GM19397 (cell line): Measurements from ENCODE around the gene AGXT2.
"Not testable (repeated sequence)": the region's sequence is repeated elsewhere in the genome, so short reads cannot be mapped to it uniquely, and the experiment has no call there.

Source experiments
- ATAC-seq: cut with Tn5 transposase; IDR thresholded peaks from one replicate; pipeline ENCODE4 v1.9.1; 2021; ENCODE audit warnings: mild to moderate bottlenecking, moderate library complexity; ENCODE audit not compliant: unreplicated experiment

AGXT2 gene

DNA sequence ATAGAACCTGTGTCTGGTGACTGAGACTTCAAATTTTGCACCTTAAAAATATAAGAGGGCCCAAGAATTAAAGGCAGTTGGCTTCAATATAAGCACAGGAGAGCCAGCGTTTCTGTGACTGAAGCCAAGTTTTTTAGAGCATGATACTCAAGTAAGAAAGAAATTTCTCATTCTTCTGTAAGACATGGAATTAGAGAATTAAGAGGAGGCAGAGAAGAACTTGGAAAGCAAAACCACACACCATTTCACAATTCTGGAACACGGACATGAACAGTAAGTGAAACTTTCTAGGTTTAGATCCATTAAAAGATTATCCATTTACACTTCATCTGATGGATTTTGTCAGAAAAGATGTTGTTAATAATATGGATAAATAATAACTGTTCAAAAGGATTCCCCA is 8.9 kb upstream of the AGXT2 start:
- ATAC-seq: no peak

DNA sequence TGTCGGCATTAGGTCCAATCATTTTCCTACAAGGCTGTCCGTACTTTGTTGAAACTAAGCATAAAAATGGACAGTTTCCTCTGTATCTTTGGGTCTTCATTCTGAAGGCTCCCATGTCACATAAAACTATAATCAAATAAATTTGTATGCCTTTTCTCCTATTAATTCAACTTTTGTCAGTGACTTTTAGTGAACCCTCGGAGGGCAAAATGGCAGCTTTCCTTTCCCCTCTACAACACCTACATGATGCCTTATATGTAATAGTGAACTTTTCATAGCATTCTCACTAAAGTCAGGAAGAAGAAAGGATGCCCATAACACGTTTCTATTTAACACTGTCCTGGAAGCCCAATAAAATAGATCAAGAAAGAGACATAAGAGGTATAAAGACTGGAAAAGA is 5.1 kb upstream of the AGXT2 start:
- no peak for ATAC-seq

DNA sequence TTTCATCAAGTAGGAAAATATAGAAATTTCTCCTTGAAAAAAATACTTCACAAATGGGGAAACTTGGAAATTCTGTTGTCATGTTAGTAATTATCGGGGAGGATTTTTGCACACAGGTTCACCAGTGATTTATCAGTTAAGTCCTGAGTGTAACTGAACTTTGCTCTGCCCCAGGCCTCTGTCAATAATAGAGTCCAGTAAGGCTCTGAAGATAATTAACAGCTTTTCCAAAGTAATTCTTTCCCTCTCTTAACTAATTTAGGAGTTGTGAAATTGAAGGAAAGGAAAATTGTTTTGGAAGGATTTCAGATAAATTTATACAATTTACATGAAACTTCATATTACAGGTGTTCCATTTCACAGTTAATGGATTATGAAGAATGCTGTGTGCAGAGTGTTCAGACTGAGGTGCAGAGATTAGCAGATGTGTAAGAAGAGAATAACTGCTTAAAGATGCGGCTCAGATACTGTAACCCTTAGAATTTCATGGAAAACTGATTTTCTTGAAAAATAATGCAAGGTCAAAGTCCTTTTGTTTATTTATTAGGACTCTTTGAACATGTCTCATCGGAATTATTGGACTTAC is 2.9 kb upstream of the AGXT2 start:
- no peak for ATAC-seq

DNA sequence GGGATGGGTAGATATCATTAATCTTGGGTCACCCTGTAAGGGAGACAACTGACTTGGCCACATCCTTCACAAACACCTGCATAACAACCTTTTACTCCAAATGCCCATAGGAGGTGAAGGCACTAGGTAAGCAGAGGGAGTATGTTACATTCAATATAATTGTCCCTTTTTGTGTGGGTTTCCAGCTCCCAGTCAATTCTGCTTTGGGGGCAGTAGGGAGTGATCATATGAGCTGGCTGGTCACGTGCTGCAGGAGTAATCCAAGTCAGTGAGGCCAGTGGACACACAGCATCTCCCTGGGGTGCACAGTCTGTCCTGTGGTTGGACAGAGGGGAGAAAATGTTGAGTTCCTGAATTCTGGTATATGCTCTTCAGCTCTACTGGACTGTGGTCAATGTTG is 1.2 kb upstream of the AGXT2 start:
- no peak for ATAC-seq

DNA sequence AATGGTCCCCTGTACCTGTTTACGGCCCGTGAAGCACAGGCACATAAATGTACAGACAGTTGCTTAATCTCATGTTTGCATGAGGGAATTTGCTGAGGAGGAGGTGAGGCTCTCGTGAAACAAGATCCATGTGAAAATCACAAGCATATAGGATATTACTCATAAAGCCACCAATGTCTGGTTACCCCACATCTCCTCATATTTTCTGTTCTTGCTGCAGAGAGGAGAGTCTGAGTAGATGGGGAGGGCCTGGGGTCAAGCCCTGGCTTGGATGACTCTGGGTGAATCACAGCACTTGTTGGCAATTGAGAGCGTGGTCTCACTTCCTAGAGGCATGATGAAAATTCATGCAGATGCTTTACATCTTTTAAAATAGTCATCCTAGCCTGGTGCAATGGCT is 975 bp downstream of the AGXT2 start:
- no peak for ATAC-seq

DNA sequence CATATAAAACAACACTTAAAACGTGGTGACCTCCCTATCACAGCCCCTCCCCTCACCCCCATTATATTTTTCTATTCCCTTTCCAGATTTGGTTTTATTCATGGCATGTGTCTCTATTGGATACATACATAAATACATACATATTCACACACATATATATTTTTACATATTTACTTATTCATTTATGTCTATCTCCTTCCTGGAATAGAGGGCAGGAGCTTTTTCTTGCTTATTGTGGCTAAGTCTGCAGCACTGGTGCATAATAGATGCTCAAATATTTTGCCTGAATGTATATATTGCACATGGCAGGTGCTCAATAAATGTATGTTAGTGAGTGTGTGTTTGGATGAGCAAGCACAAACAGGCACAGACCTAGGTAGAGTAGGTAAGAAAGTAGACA is 2.5 kb downstream of the AGXT2 start:
- ATAC-seq: no peak

DNA sequence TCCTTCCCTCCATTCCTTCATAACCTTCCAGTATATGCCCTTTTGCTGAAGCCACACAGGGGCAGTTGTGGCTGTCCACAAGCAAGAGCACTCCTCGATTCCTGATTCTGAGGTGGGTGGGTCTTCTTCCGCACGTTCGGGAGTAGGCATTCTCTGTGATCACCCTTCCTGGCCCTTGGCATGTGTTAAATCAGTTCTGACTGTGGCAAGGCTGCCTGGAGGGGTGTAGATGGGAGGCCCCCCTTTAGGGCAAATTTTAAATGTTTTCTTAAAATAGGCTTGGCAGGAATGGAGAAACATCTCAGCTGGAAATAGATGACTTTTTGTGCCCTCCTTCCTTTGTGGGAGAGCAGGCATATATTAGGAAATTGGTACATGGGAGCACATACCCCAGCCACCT is 3.1 kb downstream of the AGXT2 start:
- no peak for ATAC-seq

DNA sequence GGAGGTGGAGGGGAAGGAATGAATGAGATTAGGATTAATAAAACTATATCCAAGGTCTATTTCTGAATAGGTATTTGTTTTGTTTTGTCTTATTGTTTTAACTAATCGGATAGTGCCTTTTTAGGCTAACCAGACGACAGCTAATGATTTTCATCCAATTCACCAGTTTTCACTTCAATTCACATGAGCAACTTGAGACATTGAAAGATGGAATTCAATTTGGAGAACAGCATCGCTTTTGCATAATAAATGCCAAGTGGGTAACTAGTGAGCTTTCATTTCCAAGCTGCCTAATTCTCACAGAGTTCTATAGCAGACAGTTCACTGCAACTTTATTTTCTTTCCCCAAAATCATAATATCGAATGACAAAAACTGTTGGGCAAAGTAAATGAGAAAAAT is 5.0 kb downstream of the AGXT2 start:
- no peak for ATAC-seq

DNA sequence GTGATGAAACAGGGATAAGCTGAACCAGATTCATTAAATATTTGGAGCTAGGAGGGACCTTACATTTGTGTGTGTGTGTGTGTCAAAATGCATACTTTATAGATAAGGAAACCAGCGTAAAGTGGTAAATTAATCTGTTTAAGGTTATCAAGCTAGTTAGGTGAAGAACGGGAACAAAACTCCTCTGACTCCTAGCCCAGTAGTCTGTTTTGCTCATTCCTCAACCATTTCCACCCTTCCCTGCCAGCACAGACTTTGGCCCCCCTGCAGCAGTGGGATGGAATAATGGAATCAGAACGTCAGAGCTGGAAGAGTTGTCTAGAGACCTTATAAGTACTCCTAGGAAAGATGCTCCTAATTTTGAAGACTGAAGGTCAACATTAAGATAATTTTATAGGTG is 6.5 kb downstream of the AGXT2 start:
- no peak for ATAC-seq

DNA sequence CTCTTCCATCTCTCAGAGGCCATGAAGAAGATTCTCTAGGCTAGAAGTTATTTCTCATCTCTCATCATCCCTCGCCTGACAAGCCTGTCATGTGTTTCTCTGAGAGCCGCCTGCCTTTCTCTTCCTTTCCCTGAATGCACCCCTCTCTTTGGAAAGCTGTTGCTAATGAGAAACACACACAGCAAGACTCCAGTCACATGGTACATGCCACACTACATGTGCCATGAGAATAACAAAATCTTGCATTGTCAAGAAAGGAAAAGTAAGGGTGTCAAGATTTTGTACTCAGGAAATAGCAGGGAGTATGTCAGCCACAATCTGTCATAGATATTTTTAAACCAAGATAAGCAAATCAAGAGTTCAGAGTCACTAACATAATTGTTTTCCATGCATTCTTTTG is 8.9 kb downstream of the AGXT2 start:
- ATAC-seq: no peak

DNA sequence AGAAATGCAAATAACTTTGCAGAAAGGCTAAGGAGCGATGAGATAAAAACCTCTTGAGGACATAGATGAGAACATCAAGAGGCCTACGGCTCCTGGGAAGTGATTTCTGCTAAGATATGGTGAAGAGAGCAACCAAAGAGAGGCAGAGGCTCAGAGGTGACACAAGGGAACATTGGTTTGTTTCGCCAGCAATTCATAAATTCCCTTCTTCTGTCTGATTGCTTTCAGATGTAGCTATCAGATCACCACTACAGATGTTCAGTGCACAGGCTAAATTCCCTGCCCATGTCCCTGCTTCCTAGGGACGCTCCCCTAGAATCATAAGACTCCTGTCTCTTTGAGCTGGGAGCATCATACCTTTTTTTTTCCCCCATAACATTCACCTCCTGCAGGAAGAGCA is 11.2 kb downstream of the AGXT2 start:
- no peak for ATAC-seq

DNA sequence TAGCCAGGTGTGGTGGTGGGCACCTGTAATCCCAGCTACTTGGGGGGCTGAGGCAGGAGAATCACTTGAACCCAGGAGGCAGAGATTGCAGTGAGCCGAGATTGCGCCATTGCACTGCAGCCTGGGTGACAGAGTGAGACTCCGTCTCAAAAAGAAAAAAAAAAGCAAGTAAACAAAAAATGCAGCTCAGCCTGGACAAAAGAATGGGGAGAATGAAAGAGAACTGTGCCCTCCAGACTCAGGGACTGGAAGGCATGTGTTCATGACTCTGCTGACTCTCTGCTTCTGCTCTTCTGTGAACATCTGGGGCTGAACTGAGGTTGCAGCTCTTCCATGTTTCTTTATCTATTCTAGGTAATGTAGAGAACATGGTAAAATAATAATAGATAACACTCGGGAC is 11.8 kb downstream of the AGXT2 start:
- not testable (repeated sequence) for ATAC-seq

DNA sequence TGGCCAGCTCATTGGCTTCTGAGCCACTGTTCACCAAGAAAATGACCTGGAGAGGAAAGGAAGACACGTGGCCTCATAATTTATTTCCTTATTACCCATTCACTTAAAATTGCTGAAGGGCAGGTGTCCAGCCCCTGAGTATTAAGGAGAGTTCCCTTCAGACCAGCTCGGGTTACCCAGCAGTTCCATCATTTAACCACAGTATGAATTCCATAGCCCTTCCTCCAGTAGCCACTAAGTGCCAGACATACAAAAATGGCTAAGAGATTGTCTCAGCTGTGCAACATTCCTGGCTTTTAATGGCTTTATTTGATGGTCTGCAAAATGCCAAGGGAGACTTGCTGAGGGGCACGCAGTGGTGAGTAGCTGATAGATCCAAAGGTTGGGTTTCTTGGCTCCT is 12.5 kb downstream of the AGXT2 start:
- ATAC-seq: no peak

DNA sequence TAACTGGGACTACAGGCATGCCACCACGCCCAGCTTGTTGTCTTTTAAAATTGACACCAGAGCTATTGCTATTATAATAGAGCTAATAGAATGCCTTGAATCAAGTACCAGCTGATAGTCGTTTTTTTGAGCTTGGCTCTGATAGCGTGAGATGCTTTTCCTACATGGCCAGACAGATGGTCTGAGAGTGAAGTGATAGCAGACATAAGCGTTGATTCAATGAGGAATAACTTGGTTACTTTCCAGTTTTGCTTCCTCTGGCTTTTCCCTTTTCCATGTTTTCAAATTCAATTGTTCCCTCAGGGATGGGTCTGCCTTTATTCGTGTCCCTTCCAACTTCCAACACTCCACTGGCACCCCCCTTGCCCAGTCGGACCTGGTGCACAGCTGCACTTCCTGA is 15.4 kb downstream of the AGXT2 start:
- ATAC-seq: no peak

DNA sequence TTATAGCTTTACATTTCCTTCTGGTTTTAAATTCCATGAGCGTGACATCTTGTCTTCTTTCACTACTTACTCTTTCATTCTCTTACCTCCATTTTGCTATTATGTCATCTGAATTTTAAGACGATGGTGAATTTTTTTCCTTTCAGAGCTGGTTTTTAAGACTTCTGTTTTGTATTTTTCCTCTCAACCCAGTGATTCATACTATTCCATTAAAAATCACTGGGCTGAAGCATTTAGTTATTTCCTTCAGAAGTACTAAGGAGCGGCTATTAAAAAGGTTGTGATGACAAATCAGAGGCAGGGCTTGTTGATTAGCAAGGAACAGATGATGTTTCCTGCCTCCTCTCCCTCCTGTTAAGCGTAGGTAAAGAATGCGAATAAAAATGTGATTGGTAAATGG is 16.5 kb downstream of the AGXT2 start:
- ATAC-seq: no peak

DNA sequence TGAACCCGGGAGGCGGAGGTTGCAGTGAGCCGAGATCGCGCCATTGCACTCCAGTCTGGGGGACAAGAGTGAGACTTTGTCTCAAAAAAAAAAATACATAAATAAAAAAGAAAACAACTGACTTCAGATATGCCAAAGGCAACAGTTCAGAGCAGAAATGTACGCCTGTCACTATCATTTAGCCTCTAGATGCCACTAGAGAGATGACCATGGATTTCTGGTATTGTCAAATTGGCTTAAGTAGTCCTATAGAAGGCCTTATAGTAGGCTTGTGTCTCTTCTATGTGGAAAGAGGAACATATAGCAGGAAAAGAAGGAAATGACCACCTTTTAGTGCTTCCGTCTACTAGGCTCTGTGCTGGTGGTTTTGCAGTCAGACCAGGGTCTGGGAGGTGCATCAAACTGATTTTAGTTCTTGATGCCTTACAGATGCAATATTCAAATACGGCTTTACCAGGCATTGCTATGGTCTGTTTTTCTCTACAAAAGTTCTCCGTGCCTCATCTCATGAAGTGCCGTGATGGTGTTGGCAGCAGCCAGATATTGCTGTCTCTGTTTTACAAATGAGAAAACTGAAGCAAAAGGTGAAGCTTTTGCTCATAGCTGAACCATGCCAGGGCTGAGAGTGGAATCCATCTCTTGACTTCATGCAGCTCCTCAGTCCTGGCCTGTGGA is 17.2 kb downstream of the AGXT2 start:
- ATAC-seq: no peak

DNA sequence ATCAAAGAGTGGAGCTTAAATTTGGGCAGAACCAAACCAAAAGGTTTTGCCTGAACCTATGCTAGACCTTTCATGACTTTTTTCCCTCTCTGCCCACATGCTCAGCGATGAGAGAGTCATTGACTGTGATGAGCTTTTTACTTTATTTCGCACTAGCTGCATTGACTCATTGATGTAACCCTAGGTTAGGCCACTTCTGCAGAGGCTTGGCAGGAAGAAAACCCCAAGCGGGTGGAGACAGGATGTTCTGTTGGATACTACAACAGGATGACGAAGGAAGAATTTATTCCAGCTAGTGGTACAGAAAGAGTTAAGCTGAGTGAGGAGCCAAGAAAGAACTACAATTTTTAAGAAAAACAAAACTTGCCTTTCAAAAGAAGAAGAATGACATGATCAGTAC is 18.4 kb downstream of the AGXT2 start:
- no peak for ATAC-seq

DNA sequence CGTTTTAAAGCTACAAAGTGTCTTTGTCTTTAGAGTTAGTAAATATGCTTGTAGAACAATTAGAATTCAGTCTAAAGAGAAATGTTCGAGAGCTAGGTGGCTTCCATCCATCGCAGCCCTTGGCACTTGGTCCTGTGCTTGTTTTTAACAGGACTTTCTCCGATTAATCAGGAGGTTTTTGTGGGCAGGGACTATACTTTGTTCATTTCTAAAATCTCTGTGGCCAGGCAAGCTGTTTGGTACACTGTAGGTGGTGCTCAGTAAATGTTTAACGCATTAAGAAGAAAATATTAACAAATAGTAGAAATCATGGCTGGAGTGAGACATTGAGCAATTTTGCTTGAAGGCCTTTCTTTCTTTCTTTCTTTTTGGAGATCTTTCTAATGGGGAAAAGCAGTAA is 20.8 kb downstream of the AGXT2 start:
- no peak for ATAC-seq

DNA sequence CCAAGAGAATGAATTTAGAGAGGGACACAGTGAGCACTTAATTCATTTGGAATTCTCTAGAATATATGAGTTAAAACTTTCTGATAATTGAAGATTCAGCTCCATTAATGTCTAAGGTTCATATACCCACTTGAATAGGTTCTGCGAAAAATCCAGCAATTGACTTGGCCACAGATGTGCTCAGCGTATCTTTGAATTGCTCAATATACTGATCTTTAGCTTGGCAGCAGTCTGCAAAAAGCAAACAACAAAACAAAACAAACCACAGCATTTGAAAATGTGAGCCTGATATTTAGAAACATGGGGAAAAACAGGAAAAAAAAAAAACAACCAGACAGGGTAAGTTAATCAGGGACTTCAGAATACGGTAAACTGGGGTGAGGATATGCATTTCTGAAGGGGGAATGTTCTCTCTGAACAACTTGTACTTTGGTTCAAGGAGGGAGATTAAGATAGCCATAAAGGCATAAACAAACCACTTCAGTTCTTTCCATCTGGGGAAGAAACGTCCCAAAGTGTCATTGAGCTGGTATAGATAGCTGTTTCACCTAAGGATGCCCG is 21.4 kb downstream of the AGXT2 start:
- ATAC-seq: no peak

DNA sequence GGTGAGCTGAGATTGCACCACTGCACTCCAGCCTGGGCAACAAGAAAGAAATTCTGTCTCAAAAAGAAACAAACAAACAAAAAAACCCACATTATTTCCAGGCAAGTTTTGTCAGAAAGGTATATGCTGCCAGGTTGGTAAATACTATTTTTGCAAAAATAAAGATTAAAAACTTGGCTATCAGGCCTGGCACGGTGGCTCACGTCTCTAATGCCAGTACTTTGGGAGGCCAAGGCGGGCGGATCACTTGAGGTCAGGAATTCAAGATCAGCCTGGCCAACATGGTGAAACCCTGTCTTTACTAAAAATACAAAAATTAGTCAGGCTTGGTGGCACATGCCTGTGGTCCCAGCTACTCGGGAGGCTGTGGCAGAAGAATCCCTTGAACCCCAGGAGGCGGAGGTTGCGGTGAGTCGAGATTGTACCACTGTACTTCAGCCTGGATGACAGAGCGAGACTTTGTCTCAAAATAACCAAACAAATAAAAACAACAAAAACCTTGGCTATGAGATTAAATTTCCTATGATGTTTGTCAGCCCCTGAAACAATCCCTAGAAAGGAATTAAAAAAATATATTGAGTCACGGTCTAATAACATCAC is 22.7 kb downstream of the AGXT2 start:
- no peak for ATAC-seq

DNA sequence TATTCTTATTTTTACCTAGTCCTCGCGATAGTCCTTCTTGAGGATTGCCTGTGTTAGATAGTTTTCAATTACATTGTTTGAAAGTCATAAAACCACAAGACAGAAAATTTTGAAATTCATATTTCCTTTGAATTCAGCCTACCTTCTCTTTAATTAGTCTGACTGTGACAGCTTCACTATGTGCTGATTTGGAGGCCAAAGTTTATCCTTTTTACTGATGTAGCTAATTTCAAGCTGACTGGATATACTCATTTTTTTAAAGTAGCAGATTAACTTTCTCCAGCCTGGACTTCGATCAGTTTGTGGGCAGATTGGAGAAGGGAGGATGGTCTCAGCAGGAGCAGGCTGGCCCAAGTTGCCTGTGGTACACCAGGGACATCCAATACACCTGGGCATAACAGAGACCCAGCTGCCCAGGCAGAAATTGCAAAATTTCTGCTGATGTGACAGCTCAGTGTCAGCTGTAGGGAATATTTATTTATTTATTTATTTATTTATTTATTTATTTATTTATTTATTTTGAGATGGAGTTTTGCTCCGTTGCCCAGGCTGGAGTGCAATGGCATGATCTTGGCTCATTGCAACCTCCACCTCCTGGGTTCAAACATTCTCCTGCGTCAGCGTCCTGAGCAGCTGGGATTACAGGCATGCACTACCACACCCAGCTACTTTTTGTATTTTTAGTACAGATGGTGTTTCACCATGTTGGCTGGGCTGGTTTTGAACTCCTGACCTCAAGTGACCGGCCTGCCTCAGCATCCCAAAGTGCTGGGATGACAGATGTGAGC is 24.2 kb downstream of the AGXT2 start:
- no peak for ATAC-seq
